GM12892 (cell line): Measurements from ENCODE around the gene DGCR8.

Experiments used
- POLR2A ChIP-seq: IDR thresholded peaks from 2 replicates; pipeline ENCODE4 v1.6.1; 2011; ENCODE audit warnings: low read depth, low read length, control low read depth
- POLR2AphosphoS5 ChIP-seq: IDR thresholded peaks from 2 replicates; pipeline ENCODE4 v1.6.1; 2011; ENCODE audit warnings: low read depth, low read length, control low read depth

- TF ChIP-seq POLR2A = no peak
- TF ChIP-seq POLR2AphosphoS5 = no peak
These were observed 72.4 kb downstream of the DGCR8 start for GRCh38 chr22:20152464-20152890.
